Rectal smooth muscle tissue (tissue), 1 donor: ENCODE data around the gene RAD1.

Experiments used
- H3K27ac ChIP-seq: one replicate; pipeline ENCODE4 v1.7.0; 2013; ENCODE audit warnings: low read depth, low read length, inconsistent platforms
- H3K27me3 ChIP-seq: one replicate; pipeline ENCODE4 v1.7.0; 2013; ENCODE audit warnings: low read length; ENCODE audit not compliant: control insufficient read depth, insufficient read depth
- H3K36me3 ChIP-seq: one replicate; pipeline ENCODE4 v1.7.0; 2013; ENCODE audit warnings: low read length; ENCODE audit not compliant: control insufficient read depth, insufficient read depth
- H3K4me1 ChIP-seq: one replicate; pipeline ENCODE4 v1.7.0; 2013; ENCODE audit warnings: low read length; ENCODE audit not compliant: control insufficient read depth, insufficient read depth
- H3K4me3 ChIP-seq: one replicate; pipeline ENCODE4 v1.7.0; 2013; ENCODE audit warnings: low read length
- H3K9ac ChIP-seq: one replicate; pipeline ENCODE4 v1.7.0; 2013; ENCODE audit warnings: low read length

RAD1 gene

GRCh38 chr5:34881246-34881645 is 34.1 kb downstream of the RAD1 start:
- no peaks in the 10 kb centered on the region for H3K36me3 ChIP-seq
- H3K27me3 ChIP-seq, result no peaks in the 10 kb centered on the region
- no peak overlapping the region for H3K4me3 ChIP-seq
- H3K9ac ChIP-seq, result no peak overlapping the region
- no peaks in the 10 kb centered on the region for H3K4me1 ChIP-seq
- H3K27ac ChIP-seq, result no peak overlapping the region

GRCh38 chr5:34876275-34876674 is 39.0 kb downstream of the RAD1 start:
- no peaks in the 10 kb centered on the region for H3K36me3 ChIP-seq
- no peak overlapping the region for H3K27ac ChIP-seq
- H3K9ac ChIP-seq, result no peak overlapping the region
- H3K4me3 ChIP-seq, result no peak overlapping the region
- H3K27me3 ChIP-seq, result no peaks in the 10 kb centered on the region
- no peaks in the 10 kb centered on the region for H3K4me1 ChIP-seq

GRCh38 chr5:34870382-34870781 is 44.9 kb downstream of the RAD1 start:
- Histone ChIP-seq H3K27me3 (no peaks in the 10 kb centered on the region), H3K9ac (no peak overlapping the region), H3K36me3 (no peaks in the 10 kb centered on the region), H3K27ac (no peak overlapping the region), H3K4me1 (no peaks in the 10 kb centered on the region), H3K4me3 (no peak overlapping the region)

DNA sequence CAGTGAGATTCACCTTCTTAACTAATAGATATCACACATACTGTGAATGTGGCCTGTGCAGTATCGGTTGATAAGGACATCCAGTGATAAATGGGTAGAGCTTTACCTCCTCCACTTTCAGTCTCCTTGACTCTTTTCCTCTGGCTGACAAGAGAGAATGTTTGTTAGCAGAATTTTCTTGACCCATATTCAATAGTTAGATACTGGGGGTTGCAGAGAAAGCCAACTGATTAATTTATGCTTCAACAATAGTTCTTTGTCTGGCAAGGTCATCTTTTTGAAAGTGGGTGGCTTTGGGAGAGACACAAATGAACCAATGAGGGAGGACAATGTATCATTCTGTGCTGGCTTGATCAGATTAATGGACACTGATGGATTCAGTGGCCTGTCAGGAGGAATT is 46.0 kb downstream of the RAD1 start:
- Histone ChIP-seq H3K9ac (no peak overlapping the region), H3K27ac (no peak overlapping the region), H3K4me1 (no peaks in the 10 kb centered on the region), H3K36me3 (no peaks in the 10 kb centered on the region), H3K27me3 (no peaks in the 10 kb centered on the region), H3K4me3 (no peak overlapping the region)

DNA sequence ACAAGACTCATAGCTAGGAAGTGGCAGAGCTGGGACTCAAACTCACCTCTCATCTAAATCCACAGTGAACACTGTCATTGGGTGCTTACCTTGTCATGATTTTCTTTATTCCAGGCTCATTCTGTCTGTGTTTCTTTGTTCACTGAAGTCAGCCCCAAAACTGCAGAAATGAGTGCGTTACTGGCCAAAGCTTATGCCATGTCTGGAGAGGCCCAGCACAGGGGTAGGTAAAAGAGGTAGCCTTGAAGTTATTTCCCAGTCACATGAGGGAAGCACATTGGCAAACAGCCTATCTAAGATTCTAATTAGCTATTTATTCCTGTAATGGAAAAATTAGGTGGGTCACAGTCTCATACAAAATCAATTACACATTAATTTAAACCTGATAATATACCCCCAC is 46.5 kb downstream of the RAD1 start:
- no peak overlapping the region for H3K27ac ChIP-seq
- H3K9ac ChIP-seq, result no peak overlapping the region
- H3K4me3 ChIP-seq, result no peak overlapping the region
- H3K36me3 ChIP-seq, result no peaks in the 10 kb centered on the region
- no peaks in the 10 kb centered on the region for H3K27me3 ChIP-seq
- H3K4me1 ChIP-seq, result no peaks in the 10 kb centered on the region

DNA sequence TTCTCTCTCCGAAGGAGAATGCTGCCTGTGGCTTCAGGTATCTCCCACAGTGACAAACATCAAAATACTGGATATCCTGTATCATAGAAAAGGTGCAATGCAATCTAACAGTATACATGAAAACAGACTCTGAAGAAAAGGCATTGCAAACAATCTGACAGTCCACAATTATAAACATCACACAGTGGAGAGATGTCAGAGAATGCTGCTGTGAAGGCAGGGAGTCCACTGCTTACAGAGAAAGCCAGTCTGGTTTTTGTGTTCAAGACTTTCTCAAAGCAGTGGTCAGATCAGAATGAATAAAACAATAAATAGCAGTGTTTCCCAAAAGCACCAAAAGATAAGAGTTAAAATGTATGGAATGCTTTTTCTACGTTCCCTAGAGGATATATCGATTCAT is 47.6 kb downstream of the RAD1 start:
- Histone ChIP-seq H3K4me1 (no peaks in the 10 kb centered on the region), H3K36me3 (no peaks in the 10 kb centered on the region), H3K4me3 (no peak overlapping the region), H3K27me3 (no peaks in the 10 kb centered on the region), H3K27ac (no peak overlapping the region), H3K9ac (no peak overlapping the region)

DNA sequence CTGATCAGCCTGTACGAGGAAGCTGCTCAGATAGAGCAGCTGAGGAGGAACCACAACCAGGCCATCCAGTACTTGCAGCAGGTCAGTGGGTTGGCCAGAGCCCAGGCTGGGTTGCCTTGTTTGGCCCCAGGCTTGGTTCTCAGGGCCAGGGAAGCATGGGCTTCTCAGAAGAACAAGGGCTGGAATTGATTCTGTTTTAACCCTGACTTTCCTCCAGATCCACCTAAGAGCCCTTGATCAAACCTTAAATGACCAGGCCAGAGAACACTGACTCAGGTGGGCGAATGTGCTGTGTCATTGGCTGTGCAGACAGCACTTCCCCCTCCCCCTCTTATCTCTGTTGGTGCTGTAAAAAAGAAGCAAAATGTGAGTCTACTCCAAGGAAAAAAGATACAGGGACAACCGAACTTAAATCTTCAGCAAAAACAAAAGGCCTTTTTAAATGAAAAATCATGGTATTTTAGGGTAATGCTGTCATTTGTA is 48.3 kb downstream of the RAD1 start:
- Histone ChIP-seq H3K36me3 (no peaks in the 10 kb centered on the region), H3K4me3 (no peak overlapping the region), H3K27ac (no peak overlapping the region), H3K4me1 (no peaks in the 10 kb centered on the region), H3K9ac (no peak overlapping the region), H3K27me3 (no peaks in the 10 kb centered on the region)

- Histone ChIP-seq H3K36me3 (no peaks in the 10 kb centered on the region), H3K27ac (no peak overlapping the region), H3K27me3 (no peaks in the 10 kb centered on the region), H3K4me3 (no peak overlapping the region), H3K4me1 (no peaks in the 10 kb centered on the region), H3K9ac (no peak overlapping the region)
Measured at GRCh38 chr5:34865091-34865490, 50.2 kb downstream of the RAD1 start.

GRCh38 chr5:34863946-34864345 is 51.4 kb downstream of the RAD1 start:
- Histone ChIP-seq H3K36me3 (no peaks in the 10 kb centered on the region), H3K27ac (no peak overlapping the region), H3K4me1 (no peaks in the 10 kb centered on the region), H3K27me3 (no peaks in the 10 kb centered on the region), H3K4me3 (no peak overlapping the region), H3K9ac (no peak overlapping the region)

GRCh38 chr5:34859253-34859652 is 56.1 kb downstream of the RAD1 start:
- Histone ChIP-seq H3K4me3 (no peak overlapping the region), H3K36me3 (no peaks in the 10 kb centered on the region), H3K9ac (no peak overlapping the region), H3K4me1 (no peaks in the 10 kb centered on the region), H3K27ac (no peak overlapping the region), H3K27me3 (no peaks in the 10 kb centered on the region)

GRCh38 chr5:34858790-34859189 is 56.5 kb downstream of the RAD1 start:
- no peaks in the 10 kb centered on the region for H3K4me1 ChIP-seq
- H3K9ac ChIP-seq, result no peak overlapping the region
- no peaks in the 10 kb centered on the region for H3K27me3 ChIP-seq
- H3K36me3 ChIP-seq, result no peaks in the 10 kb centered on the region
- no peak overlapping the region for H3K27ac ChIP-seq
- no peak overlapping the region for H3K4me3 ChIP-seq

GRCh38 chr5:34857894-34858293 is 57.4 kb downstream of the RAD1 start:
- Histone ChIP-seq H3K27ac (no peak overlapping the region), H3K4me3 (no peak overlapping the region), H3K9ac (no peak overlapping the region), H3K27me3 (no peaks in the 10 kb centered on the region), H3K36me3 (no peaks in the 10 kb centered on the region), H3K4me1 (no peaks in the 10 kb centered on the region)

- H3K36me3 ChIP-seq, result no peaks in the 10 kb centered on the region
- no peak overlapping the region for H3K4me3 ChIP-seq
- no peak overlapping the region for H3K27ac ChIP-seq
- no peaks in the 10 kb centered on the region for H3K4me1 ChIP-seq
- H3K9ac ChIP-seq, result no peak overlapping the region
- H3K27me3 ChIP-seq, result no peaks in the 10 kb centered on the region
Measured at GRCh38 chr5:34857161-34857560, 58.1 kb downstream of the RAD1 start.
